HG03342 (cell line): ENCODE data around the gene DNAJB1.
"Not testable (repeated sequence)": the region's sequence is repeated elsewhere in the genome, so short reads cannot be mapped to it uniquely, and the experiment has no call there.

ENCODE experiments used
- ATAC-seq: cut with Tn5 transposase; IDR thresholded peaks from one replicate; pipeline ENCODE4 v1.9.1; 2021; ENCODE audit warnings: mild to moderate bottlenecking, moderate library complexity; ENCODE audit not compliant: unreplicated experiment

DNAJB1 gene

GRCh38 chr19:14517840-14518505 lies at the start of gene DNAJB1:
Gene DNAJB1, minus strand, starts transcription at chr19:14518397. Its CDS starts 48 bp downstream, at chr19:14518349.
- peak; percentile 54 for ATAC-seq

DNA sequence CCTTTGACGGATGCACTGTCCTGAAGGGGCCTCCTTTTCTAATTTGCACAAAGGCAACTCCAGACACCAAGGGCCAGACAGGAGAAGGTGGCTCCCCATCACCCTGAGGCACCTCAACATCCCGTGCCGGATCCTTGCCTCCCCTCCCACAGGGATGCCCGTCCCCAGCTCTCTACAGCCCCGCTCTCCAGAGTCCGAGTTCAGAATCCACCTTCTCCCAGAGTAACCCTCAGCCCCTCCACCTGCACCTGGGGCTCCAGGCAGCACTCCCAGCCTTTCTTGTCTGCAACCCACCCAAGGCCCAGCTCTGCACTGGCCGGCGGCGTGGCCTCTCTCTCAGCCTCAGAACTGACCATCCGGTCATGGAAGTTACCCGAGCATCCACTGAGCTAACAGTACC lies 48.9 kb upstream of the DNAJB1 start:
- ATAC-seq: no peak

GRCh38 chr19:14566712-14567077 lies 48.5 kb upstream of the DNAJB1 start:
- no peak for ATAC-seq

DNA sequence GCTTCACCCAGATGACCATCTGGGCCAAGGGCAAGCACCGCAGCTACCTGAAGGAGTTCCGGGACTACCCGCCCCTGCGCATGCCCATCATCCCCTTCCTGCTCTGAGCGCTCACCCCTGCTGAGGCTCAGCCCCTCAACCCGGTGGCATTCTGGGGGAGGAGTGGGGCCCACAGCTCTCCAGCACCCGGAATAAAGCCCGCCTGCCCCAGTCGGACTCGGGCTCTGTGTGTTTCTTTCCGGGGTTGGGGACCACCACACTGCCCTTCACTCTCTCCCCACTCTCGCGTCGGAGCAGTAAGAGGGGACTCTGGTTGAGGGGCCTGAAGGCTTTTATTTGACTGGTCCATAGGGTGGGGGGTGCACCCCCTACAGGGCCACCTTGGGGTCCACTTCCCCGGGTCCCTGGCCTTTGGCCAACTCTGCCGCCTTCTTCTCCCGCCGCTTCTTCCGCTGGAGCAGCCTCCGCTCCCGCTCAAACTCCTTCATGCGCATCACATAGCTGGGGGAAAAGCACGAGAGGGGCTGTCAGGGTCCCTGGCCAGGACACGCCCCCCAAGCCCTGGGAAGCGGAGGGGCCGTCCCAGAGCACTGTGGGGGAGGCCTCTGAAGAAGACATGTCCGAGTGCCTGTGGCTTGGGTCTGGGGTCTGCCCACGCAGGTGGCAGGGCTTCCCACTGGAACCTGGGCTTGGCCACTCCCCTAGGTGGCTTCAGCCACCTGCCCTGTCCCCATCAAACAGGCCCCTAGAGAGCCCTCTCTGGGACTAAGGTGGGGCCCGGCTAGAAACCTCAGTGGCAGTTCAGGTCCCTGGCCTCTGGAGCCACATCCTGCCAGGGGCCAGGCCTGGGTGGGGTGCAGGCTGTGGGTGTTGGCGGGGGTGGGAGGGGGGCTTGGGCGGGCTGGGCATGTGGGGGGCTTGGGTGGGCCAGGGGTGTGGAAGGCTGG lies 47.8 kb upstream of the DNAJB1 start:
- ATAC-seq: no peak

- ATAC-seq: no peak
These were observed 47.1 kb upstream of the DNAJB1 start for GRCh38 chr19:14565298-14565679.

- not testable (repeated sequence) for ATAC-seq
These were observed 46.6 kb upstream of the DNAJB1 start for GRCh38 chr19:14564652-14565297.

DNA sequence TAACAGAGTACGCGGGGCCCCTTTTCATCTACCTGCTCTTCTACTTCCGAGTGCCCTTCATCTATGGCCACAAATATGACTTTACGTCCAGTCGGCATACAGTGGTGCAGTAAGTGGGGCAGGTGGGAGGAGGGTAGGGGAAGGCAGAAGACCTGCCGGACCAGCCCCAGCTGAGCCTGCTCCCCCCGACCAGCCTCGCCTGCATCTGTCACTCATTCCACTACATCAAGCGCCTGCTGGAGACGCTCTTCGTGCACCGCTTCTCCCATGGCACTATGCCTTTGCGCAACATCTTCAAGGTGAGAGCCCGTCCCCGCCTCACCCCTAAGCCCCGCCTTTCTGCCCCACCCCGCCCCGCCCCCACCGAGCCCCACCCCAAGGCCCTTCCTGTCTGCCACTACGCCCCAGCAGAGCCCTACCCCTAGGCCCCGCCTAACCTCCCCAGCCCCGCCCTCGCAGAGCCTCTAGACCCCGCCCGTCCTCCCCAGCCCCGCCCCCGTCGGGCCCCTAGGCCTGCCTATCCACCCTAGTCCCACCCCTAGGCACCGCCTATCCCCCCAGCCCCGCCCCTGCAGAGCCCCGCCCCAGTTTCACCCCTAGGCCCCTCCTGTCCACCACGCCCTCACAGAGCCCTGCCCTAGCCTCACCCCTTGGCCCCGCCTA lies 45.9 kb upstream of the DNAJB1 start:
- ATAC-seq: no peak

- ATAC-seq: no peak
These were observed 45.4 kb upstream of the DNAJB1 start for GRCh38 chr19:14563590-14563926.

- ATAC-seq: no peak
These were observed 44.7 kb upstream of the DNAJB1 start for GRCh38 chr19:14562660-14563589.

GRCh38 chr19:14561847-14562351 lies 43.7 kb upstream of the DNAJB1 start:
- ATAC-seq: no peak

DNA sequence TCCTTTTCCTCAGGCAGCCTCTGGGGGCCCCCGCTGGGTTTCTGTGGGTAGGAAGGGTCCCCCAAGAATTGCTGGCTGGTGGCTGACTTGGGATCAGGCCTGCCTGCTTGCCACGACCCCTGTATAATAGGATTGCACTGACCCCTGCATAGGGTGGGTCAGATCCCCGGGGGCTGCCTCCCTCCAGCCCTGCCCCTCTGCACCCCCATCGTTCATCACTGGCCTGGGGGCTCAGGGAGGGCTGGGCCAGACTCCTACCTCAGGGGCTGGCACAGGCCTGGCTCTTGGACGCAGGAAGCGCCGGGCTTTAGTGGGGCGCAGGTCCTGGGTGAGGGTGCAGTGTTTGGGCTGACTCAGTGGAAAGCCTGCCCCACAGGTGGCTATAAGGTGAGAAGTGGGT lies 43.1 kb upstream of the DNAJB1 start:
- ATAC-seq: no peak

DNA sequence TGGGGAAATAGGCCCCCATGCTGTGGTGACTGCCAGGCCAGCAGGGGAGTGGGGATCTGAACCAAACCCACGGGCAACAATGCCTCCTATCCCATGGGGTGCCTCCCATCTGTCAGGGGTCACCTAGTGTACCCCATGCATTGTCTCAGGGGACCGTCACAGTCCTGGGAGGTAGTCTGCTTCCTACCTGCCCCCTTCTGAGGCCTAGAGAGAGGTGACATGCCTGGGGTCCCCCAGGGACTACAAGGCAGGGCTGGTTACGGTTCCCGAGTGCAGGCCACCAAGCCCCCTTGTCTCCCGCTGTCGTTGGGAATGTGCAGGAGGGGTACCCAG lies 42.5 kb upstream of the DNAJB1 start:
- no peak for ATAC-seq

DNA sequence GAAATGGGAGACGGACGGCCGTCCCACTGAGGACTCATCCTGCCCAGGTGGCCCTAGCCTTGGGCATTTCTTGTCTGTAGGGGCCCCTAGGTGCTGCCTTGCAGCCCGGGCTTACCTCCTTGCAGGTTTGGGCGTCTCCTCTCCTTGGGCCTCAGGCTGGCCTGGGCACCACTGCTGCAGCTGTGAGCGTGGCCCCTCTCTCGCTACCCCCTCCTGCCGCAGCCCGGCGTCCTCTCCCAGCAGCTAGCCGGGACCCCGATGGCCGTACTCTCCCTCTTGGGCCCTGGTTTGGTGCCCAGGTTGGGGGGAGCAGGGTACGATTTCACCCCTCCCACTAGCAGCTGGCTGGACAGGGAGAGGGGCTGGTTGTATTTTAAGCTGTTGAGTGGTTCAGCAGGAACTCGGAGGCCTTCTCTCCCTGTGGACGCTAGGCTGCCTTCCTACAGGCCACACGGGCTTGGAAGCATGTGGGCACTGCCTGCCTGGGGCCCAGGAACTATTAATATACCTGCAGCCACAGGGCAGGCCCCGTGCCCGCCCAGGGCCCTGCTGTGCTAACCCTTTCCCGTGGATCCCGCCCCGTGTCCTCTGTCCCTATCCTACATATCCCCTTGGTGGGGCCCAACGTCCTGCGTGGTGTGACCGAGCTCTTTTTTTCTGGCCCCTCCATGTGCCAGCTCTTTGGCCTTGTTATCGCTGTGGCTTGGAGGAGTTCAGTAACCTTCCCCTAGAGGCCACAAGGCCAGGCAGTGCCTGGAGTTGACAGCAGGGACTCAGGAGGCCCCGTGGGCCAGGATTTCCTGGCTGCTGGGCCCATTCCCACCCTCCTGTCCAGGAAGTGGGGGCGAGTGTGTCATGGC lies 41.9 kb upstream of the DNAJB1 start:
- no peak for ATAC-seq

GRCh38 chr19:14558370-14559066 lies 40.3 kb upstream of the DNAJB1 start:
- ATAC-seq: no peak

DNA sequence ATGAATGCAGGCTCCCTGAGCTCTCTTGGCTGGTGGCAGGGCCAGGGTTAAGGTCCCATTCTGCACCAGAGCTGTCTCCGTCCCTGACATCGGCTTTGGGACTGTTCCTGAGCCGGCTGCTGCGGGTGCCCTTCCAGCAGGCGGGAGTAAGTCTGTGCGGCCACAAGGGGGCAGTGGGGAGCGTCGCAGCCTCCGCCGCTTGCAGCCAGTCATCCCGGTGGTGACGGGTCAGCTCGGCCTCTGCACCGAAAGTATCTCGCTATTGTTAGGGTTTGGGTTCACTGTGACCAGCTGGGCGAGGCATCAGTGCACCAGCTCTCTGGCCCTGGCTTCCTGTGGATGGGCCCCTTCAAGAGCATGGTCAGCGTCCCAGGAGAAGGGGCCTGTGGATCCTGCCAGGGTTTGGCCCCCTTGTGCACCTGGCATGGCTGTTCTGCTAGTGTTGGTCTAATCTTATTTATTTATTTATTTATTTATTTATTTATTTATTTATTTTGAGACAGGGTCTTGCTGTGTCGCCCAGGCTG lies 38.5 kb upstream of the DNAJB1 start:
- ATAC-seq: peak; percentile 56

DNA sequence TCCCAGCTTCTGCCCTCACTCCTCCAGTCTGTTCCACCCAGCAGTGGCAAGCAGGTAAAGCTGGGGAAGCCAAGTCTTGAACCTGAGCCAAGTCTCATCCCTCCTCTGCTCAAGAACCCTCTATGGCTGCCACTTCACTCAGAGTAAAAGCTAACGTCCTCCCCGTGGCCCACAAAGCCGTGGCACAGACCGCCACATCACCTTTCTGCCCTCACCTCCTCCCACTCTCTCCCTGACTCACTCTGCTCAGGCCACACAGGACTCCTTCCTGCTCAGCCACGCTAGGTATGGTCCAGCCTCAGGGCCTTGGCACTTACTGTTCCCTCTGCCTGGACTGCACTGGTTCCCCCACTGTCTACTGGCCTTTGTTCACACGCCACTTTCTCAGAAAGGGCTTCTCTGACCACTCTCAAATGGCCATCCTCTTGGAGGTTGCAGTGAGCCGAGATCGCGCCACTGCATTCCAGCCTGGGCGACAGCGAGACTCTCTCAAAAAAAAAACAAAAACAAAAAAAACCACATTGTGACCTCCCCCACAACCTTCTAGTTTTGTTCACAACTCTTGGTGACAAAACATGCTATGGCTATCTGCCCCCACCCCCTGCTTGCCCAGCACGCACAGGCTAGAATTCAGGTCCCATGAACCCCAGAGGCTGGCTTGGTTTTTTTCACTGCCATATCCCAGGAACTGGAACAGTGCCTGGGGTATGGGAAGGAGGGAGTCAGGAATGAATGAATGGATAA lies 37.9 kb upstream of the DNAJB1 start:
- no peak for ATAC-seq

- ATAC-seq: no peak
These were observed 36.2 kb upstream of the DNAJB1 start for GRCh38 chr19:14554382-14554812.

- no peak for ATAC-seq
These were observed 35.7 kb upstream of the DNAJB1 start for GRCh38 chr19:14553939-14554243.
